ENCODE results near the gene SEL1L2. TPM values are rescaled to one million over a fixed set of nuclear protein-coding genes. Genes with fewer than 3 reads are reported as not detected.

Gene SEL1L2
- total RNA-seq, 1 experiment from 2014 or later = not detected

- POLR2A ChIA-PET (ENCODE audit: low non-redundant PET) = no interaction called here
- intact Hi-C loops (cut with micrococcal nuclease; ENCODE audit: unreplicated experiment) = no loop called here
- no peaks in the 10 kb centered on the region for H3K9me3 ChIP-seq (ENCODE audit: low read depth, low read length, poor library complexity, severe bottlenecking)
Measured at GRCh38 chr20:13941031-13941430, 49.4 kb downstream of the SEL1L2 start.

GRCh38 chr20:13936781-13937576, 53.4 kb downstream of the SEL1L2 start:
- H3K36me3 ChIP-seq (ENCODE audit: insufficient read depth, low read length, poor library complexity, severe bottlenecking) = no peaks in the 10 kb centered on the region
- TF ChIP-seq EZH2 (IDR thresholded peaks at IDR 0.05; ENCODE audit: borderline replicate concordance, low read depth, low read length, poor library complexity, severe bottlenecking) = no peak
- TF ChIP-seq CTCF (conservative IDR thresholded peaks at IDR 0.05; ENCODE audit: low read depth, low read length) = no peak
- H3K4me3 ChIP-seq (ENCODE audit: low read depth, low read length, poor library complexity, severe bottlenecking) = no peak overlapping the region
- no peaks in the 10 kb centered on the region for H3K27me3 ChIP-seq (replicated peaks; ENCODE audit: insufficient read depth, low read depth, low read length, poor library complexity)
- intact Hi-C loops (cut with micrococcal nuclease; ENCODE audit: unreplicated experiment) = no loop called here
- DNase-seq (ENCODE audit: low spot score) = no peak
- CTCF ChIA-PET = no interaction called here
- POLR2A ChIA-PET (ENCODE audit: low non-redundant PET) = no interaction called here
- BruUV-seq (replicated peaks) = no TSS peak
- no peaks in the 10 kb centered on the region for H3K9me3 ChIP-seq (ENCODE audit: low read depth, low read length, poor library complexity, severe bottlenecking)
- no peak overlapping the region for H3K27ac ChIP-seq (ENCODE audit: low read depth, low read length, poor library complexity, severe bottlenecking)
- H3K4me1 ChIP-seq (ENCODE audit: insufficient read depth, low read length, poor library complexity, severe bottlenecking) = no peaks in the 10 kb centered on the region

More at GRCh38 chr20:13941031-13941430, 49.4 kb downstream of the SEL1L2 start:
- H3K4me3 ChIP-seq (ENCODE audit: low read depth, low read length, poor library complexity, severe bottlenecking) = no peak overlapping the region
- CTCF ChIA-PET = no interaction called here
- DNase-seq (ENCODE audit: low spot score) = no peak
- no peaks in the 10 kb centered on the region for H3K27me3 ChIP-seq (replicated peaks; ENCODE audit: insufficient read depth, low read depth, low read length, poor library complexity)
- BruUV-seq (replicated peaks) = no TSS peak
- H3K36me3 ChIP-seq (ENCODE audit: insufficient read depth, low read length, poor library complexity, severe bottlenecking) = no peaks in the 10 kb centered on the region
- no peak overlapping the region for H3K27ac ChIP-seq (ENCODE audit: low read depth, low read length, poor library complexity, severe bottlenecking)
- TF ChIP-seq EZH2 (IDR thresholded peaks at IDR 0.05; ENCODE audit: borderline replicate concordance, low read depth, low read length, poor library complexity, severe bottlenecking) (no peak), CTCF (conservative IDR thresholded peaks at IDR 0.05; ENCODE audit: low read depth, low read length) (no peak)
- H3K4me1 ChIP-seq (ENCODE audit: insufficient read depth, low read length, poor library complexity, severe bottlenecking) = no peaks in the 10 kb centered on the region

- no TSS peak for BruUV-seq (replicated peaks)
- ChIA-PET POLR2A (ENCODE audit: low non-redundant PET) (no interaction called here), CTCF (no interaction called here)
- no peak for DNase-seq (ENCODE audit: low spot score)
- no peaks in the 10 kb centered on the region for H3K4me1 ChIP-seq (ENCODE audit: insufficient read depth, low read length, poor library complexity, severe bottlenecking)
- intact Hi-C loops (cut with micrococcal nuclease; ENCODE audit: unreplicated experiment) = no loop called here
- H3K36me3 ChIP-seq (ENCODE audit: insufficient read depth, low read length, poor library complexity, severe bottlenecking) = no peaks in the 10 kb centered on the region
- H3K27ac ChIP-seq (ENCODE audit: low read depth, low read length, poor library complexity, severe bottlenecking) = no peak overlapping the region
- TF ChIP-seq CTCF (conservative IDR thresholded peaks at IDR 0.05; ENCODE audit: low read depth, low read length) = no peak
- no peak for TF ChIP-seq EZH2 (IDR thresholded peaks at IDR 0.05; ENCODE audit: borderline replicate concordance, low read depth, low read length, poor library complexity, severe bottlenecking)
- H3K4me3 ChIP-seq (ENCODE audit: low read depth, low read length, poor library complexity, severe bottlenecking) = no peak overlapping the region
- H3K27me3 ChIP-seq (replicated peaks; ENCODE audit: insufficient read depth, low read depth, low read length, poor library complexity) = no peaks in the 10 kb centered on the region
- no peaks in the 10 kb centered on the region for H3K9me3 ChIP-seq (ENCODE audit: low read depth, low read length, poor library complexity, severe bottlenecking)
Measured at GRCh38 chr20:13934992-13935894, 55.2 kb downstream of the SEL1L2 start.

Measured in A673 (cell line).